ENCODE data around the gene GPR161.
"Not testable (repeated sequence)": the region's sequence is repeated elsewhere in the genome, so short reads cannot be mapped to it uniquely, and the experiment has no call there.

The GPR161 gene

GRCh38 chr1:168088511-168089325, 48.0 kb downstream of the GPR161 start:
- DNase-seq (ENCODE audit: low read depth, low spot score) = no peak

- DNase-seq (ENCODE audit: low read depth, low spot score) = no peak
These were observed 49.0 kb downstream of the GPR161 start for GRCh38 chr1:168087696-168088095.

GRCh38 chr1:168086438-168086837, 50.3 kb downstream of the GPR161 start:
- no peak for DNase-seq (ENCODE audit: low read depth, low spot score)

GRCh38 chr1:168085401-168085872, 51.3 kb downstream of the GPR161 start:
- no peak for DNase-seq (ENCODE audit: low read depth, low spot score)

- DNase-seq (ENCODE audit: low read depth, low spot score) = peak; percentile 32
These were observed 52.1 kb downstream of the GPR161 start for GRCh38 chr1:168084396-168085231.

GRCh38 chr1:168083456-168084325, 53.0 kb downstream of the GPR161 start:
- no peak for DNase-seq (ENCODE audit: low read depth, low spot score)

GRCh38 chr1:168082008-168082876, 54.5 kb downstream of the GPR161 start:
- DNase-seq (ENCODE audit: low read depth, low spot score) = peak; percentile 47

GRCh38 chr1:168081373-168082007, 55.2 kb downstream of the GPR161 start:
- no peak for DNase-seq (ENCODE audit: low read depth, low spot score)

GRCh38 chr1:168079761-168080160, 57.0 kb downstream of the GPR161 start:
- DNase-seq (ENCODE audit: low read depth, low spot score) = no peak

GRCh38 chr1:168069384-168069783, 67.3 kb downstream of the GPR161 start:
- no peak for DNase-seq (ENCODE audit: low read depth, low spot score)

- no peak for DNase-seq (ENCODE audit: low read depth, low spot score)
These were observed 71.2 kb downstream of the GPR161 start for GRCh38 chr1:168065506-168065905.

- no peak for DNase-seq (ENCODE audit: low read depth, low spot score)
These were observed 72.5 kb downstream of the GPR161 start for GRCh38 chr1:168064216-168064615.

GRCh38 chr1:168057921-168058320, 78.8 kb downstream of the GPR161 start:
- no peak for DNase-seq (ENCODE audit: low read depth, low spot score)

- no peak for DNase-seq (ENCODE audit: low read depth, low spot score)
These were observed 79.4 kb downstream of the GPR161 start for GRCh38 chr1:168057355-168057754.

GRCh38 chr1:168056152-168056551, 80.6 kb downstream of the GPR161 start:
- not testable (repeated sequence) for DNase-seq (ENCODE audit: low read depth, low spot score)

- DNase-seq (ENCODE audit: low read depth, low spot score) = no peak
These were observed 82.6 kb downstream of the GPR161 start for GRCh38 chr1:168054117-168054516.

GRCh38 chr1:168053681-168054080, 83.0 kb downstream of the GPR161 start:
- no peak for DNase-seq (ENCODE audit: low read depth, low spot score)

GRCh38 chr1:168050880-168051279, 85.8 kb downstream of the GPR161 start:
- DNase-seq (ENCODE audit: low read depth, low spot score) = no peak

GRCh38 chr1:168050307-168050706, 86.4 kb downstream of the GPR161 start:
- no peak for DNase-seq (ENCODE audit: low read depth, low spot score)

- no peak for DNase-seq (ENCODE audit: low read depth, low spot score)
These were observed 91.4 kb downstream of the GPR161 start for GRCh38 chr1:168045311-168045710.
